NCI-H1694 (cell line): ENCODE data around the gene HAUS7.

Experiments
- DNase-seq: peaks from one replicate; lab custom pipeline; 2025; lab: John Stamatoyannopoulos, UW

HAUS7 gene

GRCh38 chrX:153456161-153456560, 14.2 kb downstream of the HAUS7 start:
- peak; percentile 3 for DNase-seq

GRCh38 chrX:153455571-153455970, 14.8 kb downstream of the HAUS7 start:
- no peak for DNase-seq

- DNase-seq, result no peak
Observed at GRCh38 chrX:153454901-153455550, 15.3 kb downstream of the HAUS7 start.

- no peak for DNase-seq
Observed at GRCh38 chrX:153450949-153451277, 19.5 kb downstream of the HAUS7 start.

GRCh38 chrX:153450114-153450948, 20.0 kb downstream of the HAUS7 start:
- no peak for DNase-seq

GRCh38 chrX:153449368-153450113, 20.8 kb downstream of the HAUS7 start:
- no peak for DNase-seq

- DNase-seq, result no peak
Observed at GRCh38 chrX:153448556-153449367, 21.6 kb downstream of the HAUS7 start.

GRCh38 chrX:153447581-153447960, 22.8 kb downstream of the HAUS7 start:
- DNase-seq, result no peak

GRCh38 chrX:153446950-153447580, 23.3 kb downstream of the HAUS7 start:
- DNase-seq, result no peak

- no peak for DNase-seq
Observed at GRCh38 chrX:153446636-153446936, 23.8 kb downstream of the HAUS7 start.

- DNase-seq, result no peak
Observed at GRCh38 chrX:153445856-153446635, 24.3 kb downstream of the HAUS7 start, which contains the start of gene TREX2. TSS of gene TREX2 (minus strand) at chrX:153446056. CDS start at chrX:153445430, 626 bp downstream.

GRCh38 chrX:153445106-153445855, 25.1 kb downstream of the HAUS7 start:
- DNase-seq, result no peak

- no peak for DNase-seq
Observed at GRCh38 chrX:153444333-153445011, 25.9 kb downstream of the HAUS7 start.

GRCh38 chrX:153443476-153444332, 26.7 kb downstream of the HAUS7 start:
- DNase-seq, result no peak

GRCh38 chrX:153442463-153442862, 27.9 kb downstream of the HAUS7 start:
- no peak for DNase-seq

- no peak for DNase-seq
Observed at GRCh38 chrX:153441981-153442380, 28.4 kb downstream of the HAUS7 start.

GRCh38 chrX:153441296-153441695, 29.1 kb downstream of the HAUS7 start:
- DNase-seq, result no peak

- no peak for DNase-seq
Observed at GRCh38 chrX:153440556-153441135, 29.7 kb downstream of the HAUS7 start.
